Caki2 (cell line): ENCODE results near the gene GHRL. TPM values are rescaled to one million over a fixed set of nuclear protein-coding genes. Genes with fewer than 3 reads are reported as not detected.
A peak's percentile ranks its signal among the peaks of the same experiment; 100 is the strongest.
"Not testable (repeated sequence)": the region's sequence is repeated elsewhere in the genome, so short reads cannot be mapped to it uniquely, and the experiment has no call there.

ENCODE experiments used
- DNase-seq: peaks from one replicate; pipeline ENCODE4 v3.0.0-alpha.2; 2015; ENCODE audit warnings: low read depth
- in situ Hi-C: cut with HindIII; loops from 2 replicates; pipeline ENCODE4 v1.10.0; 2016; ENCODE audit warnings: low sequenced_read_pairs, low pct_unique_long_range_greater_than_20kb, mixed read lengths
- total RNA-seq: library from RNA; depleted of rRNA; stranded (reverse); fragments of >200 nt; shearing (Covaris generic); gene quantifications from 2 replicates; pipeline ENCODE4 v1.2.3, GENCODE V29; 2014; ENCODE audit warnings: low replicate concordance

Gene GHRL
- total RNA-seq, 1 experiment from 2014 or later: not detected

DNA sequence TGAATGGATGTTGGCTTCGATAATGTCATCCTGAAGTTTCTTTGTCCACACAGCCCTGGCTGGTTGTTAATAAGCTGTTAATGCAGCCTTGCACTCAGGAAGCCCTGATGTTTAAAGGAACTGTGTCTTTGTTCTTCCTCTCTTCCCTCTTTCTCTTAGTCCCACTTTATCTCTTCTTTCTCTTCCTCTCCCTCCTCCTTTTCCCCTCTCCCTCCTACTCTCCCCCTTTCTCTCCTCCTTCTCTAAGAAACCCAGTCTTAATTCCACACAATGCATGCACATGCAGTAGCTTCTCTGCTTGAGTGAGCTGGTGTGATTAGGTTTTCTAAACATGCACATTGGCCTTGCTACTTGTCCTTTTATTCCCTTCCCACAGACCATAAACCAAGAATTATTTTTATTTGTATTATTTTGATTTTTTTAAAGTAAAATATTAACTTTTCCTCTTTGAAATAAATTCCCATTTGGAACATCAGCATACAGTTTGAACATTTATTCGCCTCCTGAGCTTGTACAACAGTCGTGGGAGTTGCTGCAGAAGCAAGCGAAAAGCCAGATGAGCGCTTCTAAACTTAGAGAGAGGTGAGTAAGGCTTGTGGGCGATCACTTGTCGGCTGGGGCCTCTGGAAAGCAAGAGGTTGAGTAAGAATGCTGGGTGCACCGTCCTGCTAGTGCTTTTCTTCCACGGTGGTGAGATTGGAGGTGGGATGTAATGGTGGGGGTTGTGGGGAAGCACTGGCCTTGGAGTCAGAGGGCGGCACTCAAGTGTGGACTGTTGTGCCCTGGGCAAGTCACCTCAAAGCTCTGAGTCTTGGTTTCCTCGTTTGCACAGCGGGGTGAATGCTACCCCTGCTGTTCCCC, 7.2 kb downstream of the GHRL start:
- no peak for DNase-seq
- in situ Hi-C loops: no loop called here

DNA sequence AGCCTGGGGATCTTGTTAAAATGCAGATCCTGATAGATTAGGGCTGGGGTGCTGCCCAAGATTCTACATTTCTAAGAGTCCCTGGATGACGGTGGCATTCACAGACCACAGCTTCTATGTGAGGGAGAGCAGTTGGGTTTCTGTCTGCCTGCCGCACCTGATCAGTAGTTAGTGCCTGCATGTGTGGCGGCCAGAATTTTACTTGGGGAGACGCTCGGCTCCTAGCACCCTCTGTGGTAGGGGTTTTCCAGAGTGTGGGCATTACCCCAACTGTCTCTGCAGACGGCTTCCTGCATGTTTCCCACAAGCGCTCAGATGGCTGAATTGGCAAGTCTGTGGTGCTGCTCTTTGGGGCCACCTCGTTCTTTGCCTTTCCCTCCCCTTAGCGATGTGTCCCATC, 8.3 kb downstream of the GHRL start:
- no peak for DNase-seq
- in situ Hi-C loops: no loop called here

DNA sequence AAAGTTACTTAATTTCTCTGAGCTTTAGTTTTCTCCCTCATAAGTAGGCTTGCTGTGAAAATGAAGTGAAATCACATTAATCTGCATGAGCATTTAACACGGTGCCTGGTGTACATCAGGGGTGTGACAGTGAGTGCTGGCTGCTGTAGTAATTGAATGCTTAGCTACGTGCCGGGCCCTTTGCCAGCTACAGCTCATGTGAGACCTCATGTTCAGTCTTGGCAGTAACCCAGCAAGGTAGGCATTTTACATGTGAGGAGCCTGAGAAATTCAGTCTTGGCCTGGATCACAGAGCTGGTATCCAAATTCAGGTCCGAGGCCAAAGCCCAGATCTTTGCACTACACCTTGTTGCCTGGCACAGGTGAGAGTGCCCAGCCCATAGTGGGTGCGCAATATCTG, 9.1 kb downstream of the GHRL start:
- DNase-seq: no peak
- in situ Hi-C loops: no loop called here

DNA sequence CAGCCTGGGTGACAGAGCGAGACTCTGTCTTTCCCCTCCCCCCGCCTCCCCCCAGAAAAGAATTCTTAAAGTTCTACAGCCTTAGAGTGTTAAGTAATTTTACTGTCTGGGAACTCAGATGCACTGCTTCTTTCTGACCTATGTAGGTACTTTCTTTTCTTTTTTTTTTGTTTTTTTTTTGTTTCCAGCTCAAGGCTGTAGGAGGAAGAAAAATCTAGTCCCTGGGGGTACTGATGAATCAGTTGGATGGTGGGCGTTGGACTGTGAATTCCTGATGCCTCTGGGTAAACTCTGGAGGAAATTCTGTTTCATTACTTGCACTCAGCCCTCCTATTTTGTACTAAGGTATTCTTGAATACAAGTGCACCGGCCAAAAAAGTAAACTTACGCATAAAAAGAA, 10.8 kb downstream of the GHRL start:
- peak; percentile 11 for DNase-seq
- in situ Hi-C loops: no loop called here

DNA sequence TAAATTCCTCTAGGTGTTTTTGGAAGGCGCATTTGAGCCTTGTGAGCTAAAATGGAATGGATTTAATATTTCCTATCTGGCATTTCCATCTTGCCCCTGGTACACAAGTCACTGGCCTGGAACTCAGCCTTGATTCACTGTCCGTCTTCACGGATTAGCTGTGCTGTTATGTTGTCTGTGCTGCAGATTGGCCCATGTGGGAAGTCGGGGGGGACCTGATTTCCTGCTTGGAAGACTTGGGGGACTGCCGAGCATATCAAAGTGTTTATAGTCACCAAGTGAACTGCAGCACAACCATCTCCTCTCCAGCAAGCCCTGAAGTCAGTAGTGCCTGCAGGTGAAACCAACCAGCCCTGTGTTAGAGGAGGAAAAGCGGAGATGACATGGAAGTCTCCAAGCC, 12.2 kb downstream of the GHRL start:
- in situ Hi-C loops: no loop called here
- DNase-seq: no peak

DNA sequence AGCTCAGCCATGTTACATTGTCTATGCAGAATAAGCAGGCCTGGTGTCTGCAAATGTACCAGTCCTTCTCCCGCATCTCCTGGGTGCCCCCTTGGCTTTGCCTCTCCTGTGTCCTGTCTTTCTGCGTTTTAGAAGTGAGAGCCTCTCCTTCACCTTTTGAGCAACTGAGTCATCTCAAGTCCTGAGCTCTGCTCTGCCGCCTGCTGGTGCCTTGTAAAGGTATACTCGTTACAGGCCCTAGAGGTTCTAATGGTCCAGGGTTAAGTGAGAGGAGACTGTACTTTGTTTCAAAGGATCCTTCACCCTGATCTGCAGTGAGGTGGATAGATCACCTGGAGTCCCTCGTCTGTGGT, 12.6 kb downstream of the GHRL start:
- in situ Hi-C loops: no loop called here
- no peak for DNase-seq

DNA sequence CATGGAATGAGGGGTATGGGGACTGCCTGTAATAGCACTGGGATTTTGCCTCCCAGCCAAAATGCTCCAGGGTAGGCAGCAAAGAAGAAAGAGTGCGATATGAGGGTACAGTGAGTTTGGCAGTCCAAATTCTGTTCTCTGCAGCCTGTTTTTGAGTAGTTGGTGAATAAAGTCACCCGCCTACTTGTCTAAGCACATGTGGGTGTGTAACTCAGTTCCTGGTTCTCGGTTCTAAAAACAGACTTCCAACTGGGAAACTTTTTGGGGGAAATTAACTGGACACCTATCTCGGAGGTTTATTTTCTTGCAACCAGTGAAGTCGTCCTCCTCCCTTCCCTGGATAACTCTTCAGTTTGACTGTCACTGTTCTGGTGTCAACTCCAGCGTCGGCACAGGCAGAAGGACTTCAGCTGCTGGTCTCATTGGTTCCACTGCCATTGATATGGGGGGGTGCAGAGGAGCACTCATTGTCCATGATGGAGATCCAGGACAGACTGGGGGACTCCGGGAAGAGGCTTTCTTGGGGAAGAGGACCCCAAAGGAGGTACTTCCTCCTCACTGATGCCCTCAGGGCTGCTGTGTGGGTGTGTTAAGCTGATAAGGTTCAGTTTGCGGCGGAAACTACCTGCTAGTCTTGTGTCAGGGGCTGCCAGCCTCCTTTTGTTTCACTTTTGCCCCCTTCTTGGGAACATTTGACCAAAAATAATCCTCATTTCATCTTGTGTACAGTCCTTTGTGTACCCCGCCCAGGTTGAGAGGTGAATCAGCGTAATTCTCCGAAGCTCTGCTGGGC, 13.2 kb downstream of the GHRL start:
- no peak for DNase-seq
- in situ Hi-C loops: no loop called here

DNA sequence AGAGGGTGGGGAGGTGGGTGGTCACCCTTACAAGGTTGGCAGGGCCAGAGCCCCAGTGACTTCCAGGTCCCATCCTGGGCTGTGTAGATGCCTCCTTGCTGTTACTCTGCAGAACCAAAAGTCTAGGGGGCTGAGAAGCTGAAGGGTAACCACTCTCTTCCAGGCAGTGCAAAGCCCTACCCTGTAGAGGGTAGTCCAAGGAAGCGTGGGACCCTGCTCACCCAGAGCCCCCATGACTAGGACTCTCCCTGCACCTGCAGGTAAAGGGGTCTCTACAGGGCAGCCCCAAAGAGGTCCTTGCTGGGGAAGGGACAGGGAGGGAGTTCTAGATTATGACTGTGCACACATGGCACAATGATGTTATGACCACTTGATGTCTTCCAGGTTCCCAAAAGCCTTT, 14.2 kb downstream of the GHRL start:
- no peak for DNase-seq
- in situ Hi-C loops: no loop called here

DNA sequence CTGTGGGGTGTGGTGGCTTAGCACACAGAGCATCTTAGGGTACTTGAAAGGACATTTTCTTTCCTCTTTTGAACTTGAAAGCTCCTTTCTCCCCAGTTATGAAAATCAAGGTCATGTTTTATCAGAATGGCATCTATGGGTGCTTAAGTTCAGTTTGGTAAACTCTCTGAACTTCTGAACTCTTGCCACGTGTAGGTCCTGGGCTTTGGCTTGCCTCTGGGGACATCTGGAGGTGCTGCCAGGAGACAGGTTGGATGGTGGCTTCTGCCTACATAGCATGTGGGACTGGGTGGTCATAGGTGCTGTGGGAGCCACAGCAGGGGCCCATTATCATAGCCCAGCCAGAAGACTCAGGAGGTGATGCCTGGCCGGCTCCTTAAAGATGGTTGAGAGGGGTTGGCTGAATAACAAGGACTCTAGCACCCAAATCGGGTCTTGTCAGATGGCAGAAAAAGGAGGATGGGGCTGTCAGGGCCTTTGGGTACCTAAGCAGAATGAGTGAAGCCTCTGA, 15.6 kb downstream of the GHRL start:
- in situ Hi-C loops: no loop called here
- no peak for DNase-seq

DNA sequence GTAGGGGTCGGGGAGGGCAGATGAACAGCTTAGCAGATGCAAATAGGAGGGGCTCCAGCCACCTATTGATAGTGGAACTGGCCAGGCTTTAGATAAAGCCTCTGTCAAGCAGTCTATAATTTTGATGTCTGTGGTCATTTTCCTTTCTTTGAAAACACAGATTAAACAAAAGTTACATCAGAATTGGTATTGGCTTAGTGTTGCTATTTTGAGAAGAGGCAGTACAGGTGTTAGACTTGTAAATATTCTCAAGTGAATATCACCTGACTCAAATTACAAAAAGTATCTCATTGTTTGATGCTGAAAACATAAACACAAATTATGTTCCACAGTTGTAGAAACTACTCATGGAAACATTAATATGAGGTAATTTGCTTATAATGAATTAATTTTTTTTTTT, 18.1 kb downstream of the GHRL start:
- no peak for DNase-seq
- in situ Hi-C loops: no loop called here

DNA sequence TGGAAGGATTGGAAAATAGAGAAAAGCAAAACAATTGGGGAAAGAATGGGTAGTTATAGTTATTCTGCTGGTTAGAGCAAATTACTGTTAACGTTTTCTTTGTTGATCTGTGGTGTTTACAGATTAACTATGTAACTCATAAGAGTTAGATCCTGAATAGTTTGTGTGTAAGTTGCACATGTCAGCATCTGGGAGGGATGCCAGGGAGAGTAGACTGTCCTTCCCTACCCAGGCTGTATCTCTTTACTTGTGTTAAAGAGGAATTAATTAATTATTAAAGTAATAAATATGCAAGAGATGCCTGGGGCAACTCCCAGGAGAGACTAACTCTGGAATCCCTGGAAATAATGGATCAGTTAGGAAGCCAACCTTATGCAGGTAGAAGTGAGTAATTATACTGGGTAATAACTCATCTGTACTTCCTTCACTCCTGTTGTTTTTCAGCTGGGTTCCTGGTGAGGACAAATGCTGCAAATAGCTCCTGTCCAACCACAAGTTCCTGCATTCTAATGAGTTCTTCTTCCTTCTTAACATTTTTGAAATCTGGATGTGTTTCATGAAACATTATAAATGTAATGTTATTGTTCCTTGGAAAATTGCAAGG, 18.9 kb downstream of the GHRL start:
- DNase-seq: no peak
- in situ Hi-C loops: no loop called here

DNA sequence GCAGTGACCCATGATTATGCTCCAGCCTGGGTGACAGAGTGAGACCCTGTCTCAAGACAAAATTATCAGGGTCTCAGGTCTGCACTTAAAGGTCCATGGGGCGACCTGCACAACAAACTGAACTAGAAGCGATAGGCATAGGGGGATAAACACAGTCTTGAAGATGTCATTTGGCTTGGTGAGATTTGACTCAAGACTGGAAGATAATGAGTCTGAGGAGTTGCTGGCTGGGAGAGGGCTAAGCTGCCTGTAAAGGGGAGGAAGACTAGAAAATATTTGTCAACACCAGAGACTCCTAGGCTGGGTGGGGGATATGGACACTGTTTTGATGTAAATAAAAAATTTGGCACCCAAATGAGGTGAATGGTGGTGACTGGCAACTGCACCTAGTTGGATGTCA, 19.8 kb downstream of the GHRL start:
- in situ Hi-C loops: no loop called here

DNA sequence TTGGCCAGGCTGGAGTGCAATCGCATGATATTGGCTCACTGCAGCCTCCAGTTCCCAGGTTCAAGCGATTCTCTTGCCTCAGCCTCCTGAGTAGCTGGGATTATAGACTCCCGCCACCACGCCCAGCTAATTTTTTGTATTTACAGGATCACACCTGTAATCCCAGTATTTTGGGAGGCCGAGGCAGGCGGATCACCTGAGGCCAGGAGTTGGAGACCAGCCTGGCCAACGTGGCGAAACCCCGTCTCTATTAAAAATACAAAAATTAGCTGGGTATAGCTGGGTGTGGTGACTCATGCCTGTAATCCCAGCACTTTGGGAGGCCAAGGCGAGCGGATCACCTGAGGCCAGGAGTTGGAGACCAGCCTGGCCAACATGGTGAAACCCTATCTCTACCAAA, 20.3 kb downstream of the GHRL start:
- in situ Hi-C loops, DNase-seq: not testable (repeated sequence)

More for the DNA sequence above, 19.8 kb downstream of the GHRL start:
- no peak for DNase-seq

DNA sequence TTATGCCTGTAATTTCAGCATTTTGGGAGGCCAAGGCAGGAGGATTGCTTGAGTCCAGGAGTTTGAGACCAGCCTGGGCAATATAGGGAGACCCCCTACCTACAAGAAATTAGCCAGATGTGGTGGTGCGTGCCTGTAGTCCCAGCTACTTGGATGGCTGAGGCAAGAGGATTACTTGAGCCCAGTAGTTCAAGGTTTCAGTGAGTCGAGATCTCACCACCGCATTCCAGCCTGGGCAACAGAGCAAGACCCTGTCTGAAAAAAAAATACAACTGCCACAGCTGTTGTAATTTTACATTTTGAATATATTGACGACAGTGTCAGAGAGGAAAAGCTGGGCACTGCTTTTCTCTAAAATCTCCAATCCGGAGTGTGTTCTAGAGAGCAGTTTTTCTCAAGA, 23.3 kb downstream of the GHRL start:
- in situ Hi-C loops: no loop called here

DNA sequence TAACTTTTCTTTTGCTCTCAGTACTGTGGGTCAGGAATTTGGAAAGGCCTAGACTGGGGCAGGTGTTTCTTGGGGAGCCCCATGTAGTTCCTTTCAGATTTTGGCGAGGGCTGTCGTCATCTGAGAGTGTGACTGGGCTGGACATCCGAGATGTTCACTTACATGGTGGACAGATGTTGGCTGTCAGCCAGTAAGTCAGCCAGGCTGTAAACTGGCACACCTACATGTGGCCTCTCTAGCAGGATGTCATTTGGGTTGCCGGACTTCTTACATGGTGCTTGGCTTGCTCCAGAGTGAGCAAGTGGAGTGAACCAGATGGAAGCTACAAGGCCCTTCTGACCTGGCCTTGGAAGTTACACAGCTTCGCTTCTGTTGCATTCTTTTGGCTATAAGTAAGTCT, 23.8 kb downstream of the GHRL start:
- in situ Hi-C loops: no loop called here
- DNase-seq: no peak

More for the DNA sequence above, 23.3 kb downstream of the GHRL start:
- DNase-seq: no peak

DNA sequence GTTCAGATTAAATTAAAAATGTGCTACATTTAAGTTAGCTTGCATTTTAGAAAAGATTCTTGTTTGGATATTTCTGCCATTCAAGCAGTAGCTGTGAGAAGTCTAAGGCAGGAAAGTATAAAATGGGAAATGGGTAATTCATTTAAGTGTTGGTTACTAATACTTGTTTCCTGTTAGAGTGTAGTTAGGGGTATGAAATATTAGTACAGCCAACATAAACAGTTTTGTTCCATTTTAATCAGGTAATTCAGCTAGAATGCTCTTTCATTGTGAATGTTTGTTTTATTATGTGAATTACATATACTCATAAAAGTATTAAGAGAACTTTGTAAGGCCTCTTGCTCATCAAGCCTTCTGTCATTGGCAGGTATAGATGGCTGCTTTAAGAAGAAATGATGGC, 24.6 kb downstream of the GHRL start:
- in situ Hi-C loops: no loop called here
- no peak for DNase-seq

DNA sequence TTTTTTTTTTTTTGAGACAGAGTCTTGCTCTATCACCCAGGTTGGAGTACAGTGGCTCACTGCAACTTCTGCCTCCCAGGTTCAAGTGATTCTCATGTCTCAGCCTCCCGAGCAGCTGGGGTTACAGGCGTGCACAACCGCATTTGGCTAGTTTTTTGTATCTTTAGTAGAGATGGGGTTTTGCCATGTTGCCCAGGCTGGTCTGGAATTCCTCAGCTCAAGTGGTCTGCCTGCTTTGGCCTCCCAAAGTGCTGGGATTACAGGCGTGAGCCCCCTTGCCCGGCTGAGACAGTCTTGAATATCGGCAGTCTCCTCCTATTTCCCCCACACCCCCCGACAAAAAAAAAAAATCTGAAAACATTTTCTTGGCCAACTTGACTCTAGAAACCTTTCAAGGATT, 25.8 kb downstream of the GHRL start:
- DNase-seq, in situ Hi-C loops: not testable (repeated sequence)

DNA sequence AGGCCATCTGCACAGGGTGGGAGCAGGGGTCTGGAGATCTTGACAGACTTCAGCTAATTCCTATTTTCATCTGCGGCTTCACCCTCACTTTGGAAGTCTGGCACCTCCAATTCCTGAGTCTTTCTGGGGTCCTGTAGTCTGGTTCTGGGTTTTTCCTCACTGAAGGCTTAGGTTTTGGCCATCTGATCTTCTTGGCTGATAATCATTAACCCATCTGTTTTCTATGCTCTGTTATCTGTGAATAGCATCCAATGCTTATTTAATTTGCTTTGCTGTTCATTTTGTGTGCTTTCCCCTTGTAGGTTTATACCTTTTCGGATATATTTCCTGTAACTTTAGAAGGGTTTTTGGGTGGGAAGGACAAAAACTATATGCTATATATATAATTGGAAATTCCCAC, 26.9 kb downstream of the GHRL start:
- in situ Hi-C loops: no loop called here
- no peak for DNase-seq
